Stimulated activated CD4-positive, alpha-beta T cell treated with anti-CD3 and anti-CD28 coated beads, TNF-alpha, amount 100 ng/mL, for 24 hours (primary cell): ENCODE data around the gene P3H1.
"Not testable (repeated sequence)": the region's sequence is repeated elsewhere in the genome, so short reads cannot be mapped to it uniquely, and the experiment has no call there.

Experiments
- DNase-seq, 3 experiments: peaks; one replicate each; pipeline ENCODE4 v3.0.0-alpha.2; 2020; ENCODE audit warnings: low read depth in 3 of 3

P3H1 gene, protein sequence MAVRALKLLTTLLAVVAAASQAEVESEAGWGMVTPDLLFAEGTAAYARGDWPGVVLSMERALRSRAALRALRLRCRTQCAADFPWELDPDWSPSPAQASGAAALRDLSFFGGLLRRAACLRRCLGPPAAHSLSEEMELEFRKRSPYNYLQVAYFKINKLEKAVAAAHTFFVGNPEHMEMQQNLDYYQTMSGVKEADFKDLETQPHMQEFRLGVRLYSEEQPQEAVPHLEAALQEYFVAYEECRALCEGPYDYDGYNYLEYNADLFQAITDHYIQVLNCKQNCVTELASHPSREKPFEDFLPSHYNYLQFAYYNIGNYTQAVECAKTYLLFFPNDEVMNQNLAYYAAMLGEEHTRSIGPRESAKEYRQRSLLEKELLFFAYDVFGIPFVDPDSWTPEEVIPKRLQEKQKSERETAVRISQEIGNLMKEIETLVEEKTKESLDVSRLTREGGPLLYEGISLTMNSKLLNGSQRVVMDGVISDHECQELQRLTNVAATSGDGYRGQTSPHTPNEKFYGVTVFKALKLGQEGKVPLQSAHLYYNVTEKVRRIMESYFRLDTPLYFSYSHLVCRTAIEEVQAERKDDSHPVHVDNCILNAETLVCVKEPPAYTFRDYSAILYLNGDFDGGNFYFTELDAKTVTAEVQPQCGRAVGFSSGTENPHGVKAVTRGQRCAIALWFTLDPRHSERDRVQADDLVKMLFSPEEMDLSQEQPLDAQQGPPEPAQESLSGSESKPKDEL

GRCh38 chr1:42766741-42767509, at the start of gene P3H1, which contains the start of gene C1orf50:
TSS of gene P3H1 (minus strand) at chr1:42767028. CDS start at chr1:42766971, 57 bp downstream.
TSS of gene C1orf50 (plus strand) at chr1:42767249. CDS start at chr1:42767312, 63 bp downstream.
- DNase-seq: peak; percentile 100

- peak in 1 of 3 experiments; percentile 0 for DNase-seq
Observed at GRCh38 chr1:42815941-42816584, 49.2 kb upstream of the P3H1 start.

DNA sequence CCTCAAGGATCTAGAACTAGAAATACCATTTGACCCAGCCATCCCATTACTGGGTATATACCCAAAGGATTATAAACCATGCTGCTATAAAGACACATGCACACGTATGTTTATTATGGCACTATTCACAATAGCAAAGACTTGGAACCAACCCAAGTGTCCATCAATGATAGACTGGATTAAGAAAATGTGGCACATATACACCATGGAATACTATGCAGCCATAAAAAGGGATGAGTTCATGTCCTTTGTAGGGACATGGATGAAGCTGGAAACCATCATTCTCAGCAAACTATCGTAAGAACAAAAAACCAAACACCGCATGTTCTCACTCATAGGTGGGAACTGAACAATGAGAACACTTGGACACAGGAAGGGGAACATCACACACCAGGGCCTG, 48.0 kb upstream of the P3H1 start:
- DNase-seq: not testable (repeated sequence)

GRCh38 chr1:42807056-42807668, 40.3 kb upstream of the P3H1 start:
- DNase-seq: no peak

- no peak for DNase-seq
Observed at GRCh38 chr1:42806593-42806992, 39.8 kb upstream of the P3H1 start.

GRCh38 chr1:42806171-42806570, 39.3 kb upstream of the P3H1 start:
- DNase-seq: no peak

- no peak for DNase-seq
Observed at GRCh38 chr1:42801832-42802473, 35.1 kb upstream of the P3H1 start.

GRCh38 chr1:42797979-42798378, 31.2 kb upstream of the P3H1 start:
- DNase-seq: no peak

DNA sequence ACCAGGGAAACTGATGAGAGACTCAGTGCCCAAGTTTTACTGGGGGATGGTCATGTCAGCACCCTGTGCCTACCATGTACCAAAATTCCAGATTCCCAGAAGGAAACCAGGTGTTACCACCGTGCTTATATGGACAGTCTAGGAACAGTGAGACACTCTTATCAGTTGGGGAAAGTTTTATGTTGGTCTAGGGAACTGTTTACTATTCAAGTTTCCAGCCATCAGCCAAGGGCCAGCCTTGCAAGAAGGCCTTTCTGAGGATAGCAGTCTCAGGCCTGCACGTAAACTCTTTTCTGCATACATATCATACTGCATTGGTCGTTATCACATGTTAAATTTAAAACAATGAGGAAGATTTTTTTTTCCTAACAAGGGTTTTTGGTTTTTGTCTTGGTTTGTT, 30.6 kb upstream of the P3H1 start:
- DNase-seq: no peak

DNA sequence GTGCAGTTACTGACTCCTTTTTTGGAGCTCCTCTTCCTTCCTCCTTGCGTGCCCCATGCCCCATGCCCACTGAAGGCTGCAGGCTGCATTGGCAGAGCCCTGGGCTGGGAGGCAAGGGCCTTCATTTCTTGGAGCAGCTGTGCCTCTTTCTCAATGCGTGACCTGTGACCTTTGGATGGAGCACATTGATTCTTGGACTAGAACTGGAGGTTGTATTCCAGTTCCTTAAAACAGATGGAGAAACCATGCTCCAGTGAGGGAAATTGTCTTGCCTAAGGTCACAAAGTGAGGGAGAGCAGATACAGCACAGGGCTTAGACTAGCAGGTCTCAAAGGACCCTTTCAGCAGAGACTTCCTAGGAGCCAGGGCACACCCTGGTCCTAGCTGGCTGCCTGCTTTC, 27.0 kb upstream of the P3H1 start:
- no peak for DNase-seq

- no peak for DNase-seq
Observed at GRCh38 chr1:42788021-42788420, 21.2 kb upstream of the P3H1 start.

GRCh38 chr1:42786097-42786496, 19.3 kb upstream of the P3H1 start:
- DNase-seq: no peak

GRCh38 chr1:42784946-42785693, 18.3 kb upstream of the P3H1 start, which contains the start of gene TMEM269:
TSS of gene TMEM269 (plus strand) at chr1:42784991. CDS start at chr1:42789894, 4,903 bp downstream.
- peak in 1 of 3 experiments; percentile 38 for DNase-seq

- DNase-seq: no peak
Observed at GRCh38 chr1:42784547-42784945, 17.7 kb upstream of the P3H1 start.

DNA sequence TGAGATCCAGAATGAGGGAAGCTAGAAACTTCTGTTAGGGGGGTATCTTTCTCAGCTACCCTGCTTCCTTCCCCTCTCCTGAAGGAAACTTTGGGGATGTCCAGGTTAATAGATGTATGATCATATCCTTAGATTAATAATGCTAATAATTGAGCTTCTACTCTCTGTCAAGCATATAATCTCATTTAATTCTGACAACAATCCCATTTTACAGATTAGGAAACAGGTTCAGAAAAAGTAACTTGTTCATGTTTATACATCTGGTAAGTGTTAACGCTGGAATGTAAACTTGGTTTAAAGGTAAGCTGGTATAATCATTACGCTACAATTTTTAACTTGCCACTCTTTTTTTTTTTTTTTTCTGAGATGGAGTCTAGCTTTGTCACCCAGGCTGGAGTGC, 16.3 kb upstream of the P3H1 start:
- no peak for DNase-seq

DNA sequence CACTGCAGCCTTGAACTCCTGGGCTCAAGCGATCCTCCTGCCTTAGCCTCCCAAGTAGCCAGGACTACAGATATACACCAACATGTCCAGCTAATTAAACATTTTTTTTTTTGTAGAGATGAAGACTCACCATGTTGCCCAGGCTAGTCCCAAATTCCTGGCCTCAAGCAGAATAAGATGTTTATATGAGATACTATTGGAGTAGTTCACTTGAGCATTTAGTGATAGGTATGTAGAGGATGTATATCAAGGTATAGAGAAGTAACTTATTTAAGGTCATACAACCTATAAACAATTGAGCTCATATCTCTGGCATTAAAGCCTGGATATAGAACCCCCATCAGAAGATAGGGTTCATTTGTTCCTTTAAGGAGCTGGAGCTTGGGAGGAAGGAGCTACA, 13.3 kb upstream of the P3H1 start:
- no peak for DNase-seq

- no peak for DNase-seq
Observed at GRCh38 chr1:42779725-42780124, 12.9 kb upstream of the P3H1 start.

- no peak for DNase-seq
Observed at GRCh38 chr1:42777852-42778251, 11.0 kb upstream of the P3H1 start.

DNA sequence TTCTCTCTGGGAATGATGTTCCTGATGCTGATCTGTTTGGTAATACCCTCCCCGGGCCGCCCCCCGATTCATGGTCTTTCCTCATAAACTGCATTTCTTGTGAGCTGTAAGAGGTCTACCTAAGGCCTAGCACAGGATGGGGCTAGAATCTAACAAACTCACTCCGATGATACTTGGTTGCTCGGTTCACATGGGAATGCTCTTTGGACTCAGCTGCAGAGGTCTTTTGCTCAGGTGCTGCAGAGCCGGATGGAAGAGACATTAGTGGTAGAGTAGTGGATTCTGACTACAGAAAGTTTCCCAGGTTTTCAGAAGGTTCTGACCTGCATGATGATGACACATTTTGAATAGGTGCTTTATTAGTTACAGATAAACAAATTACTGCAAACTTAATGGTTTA, 9.7 kb upstream of the P3H1 start:
- DNase-seq: no peak
